MM.1S (cell line): ENCODE measurements around the gene UTS2B.

Experiments
- DNase-seq: peaks from one replicate; pipeline ENCODE4 v3.0.0-alpha.2; 2015
- H2AFZ ChIP-seq: fragments of 300-600 bp; sonication (generic); 2 replicates; pipeline ENCODE4 v1.6.0; 2016; ENCODE audit warnings: antibody characterized with exemption, low read length
- H3F3A ChIP-seq: fragments of 300-600 bp; sonication (generic); 2 replicates; pipeline ENCODE4 v1.6.1; 2016; ENCODE audit warnings: mild to moderate bottlenecking, antibody characterized with exemption, low read length, moderate library complexity, mixed read lengths; ENCODE audit not compliant: insufficient read depth
- H3K27ac ChIP-seq: fragments of 300-600 bp; sonication (generic); 2 replicates; pipeline ENCODE4 v1.5.1; 2016; ENCODE audit warnings: mild to moderate bottlenecking, low read length
- H3K27me3 ChIP-seq: fragments of 300-600 bp; sonication (generic); replicated peaks from 2 replicates; pipeline ENCODE4 v1.6.0; 2016; ENCODE audit warnings: low read length; ENCODE audit not compliant: insufficient read depth
- H3K36me3 ChIP-seq: fragments of 300-600 bp; sonication (generic); replicated peaks from 2 replicates; pipeline ENCODE4 v1.6.1; 2016; ENCODE audit warnings: mild to moderate bottlenecking, low read length, mixed read lengths; ENCODE audit not compliant: insufficient read depth
- H3K4me1 ChIP-seq: fragments of 300-600 bp; sonication (generic); 2 replicates; pipeline ENCODE4 v1.6.1; 2016; ENCODE audit warnings: low read length, mixed read lengths
- H3K4me2 ChIP-seq: fragments of 300-600 bp; sonication (generic); 2 replicates; pipeline ENCODE4 v1.6.0; 2016; ENCODE audit warnings: low read depth, low read length
- H3K4me3 ChIP-seq: fragments of 300-600 bp; sonication (generic); 2 replicates; pipeline ENCODE4 v1.5.1; 2016; ENCODE audit warnings: low read length, mixed read lengths
- H3K79me2 ChIP-seq: fragments of 300-600 bp; sonication (generic); 2 replicates; pipeline ENCODE4 v1.6.1; 2016; ENCODE audit warnings: mixed run types, low read length, mixed read lengths
- H3K9ac ChIP-seq: fragments of 300-600 bp; sonication (generic); 2 replicates; pipeline ENCODE4 v1.6.1; 2016; ENCODE audit warnings: low read length, mixed read lengths
- H3K9me2 ChIP-seq: fragments of 300-600 bp; sonication (generic); replicated peaks from 2 replicates; pipeline ENCODE4 v1.6.1; 2016; ENCODE audit warnings: mild to moderate bottlenecking, low read length, mixed read lengths; ENCODE audit not compliant: insufficient read depth
- H3K9me3 ChIP-seq: fragments of 300-600 bp; sonication (generic); replicated peaks from 2 replicates; pipeline ENCODE4 v1.6.1; 2016; ENCODE audit warnings: mild to moderate bottlenecking, low read length, mixed read lengths; ENCODE audit not compliant: insufficient read depth
- H4K20me1 ChIP-seq: fragments of 300-600 bp; sonication (generic); 2 replicates; pipeline ENCODE4 v1.6.1; 2016; ENCODE audit warnings: mild to moderate bottlenecking, low read length, moderate library complexity, mixed read lengths; ENCODE audit not compliant: insufficient read depth
- EZH2 ChIP-seq: fragments of 300-600 bp; sonication (generic); optimal IDR thresholded peaks from 2 replicates; pipeline ENCODE3; 2017; ENCODE audit warnings: low read depth, mild to moderate bottlenecking, antibody characterized with exemption, low read length, mixed read lengths
- EZH2phosphoT487 ChIP-seq: fragments of 300-600 bp; sonication (generic); IDR thresholded peaks from 2 replicates; pipeline ENCODE4 v1.6.1; 2018; ENCODE audit warnings: antibody characterized with exemption, low read length
- TF ChIP-seq, protein P1 (sequence below): fragments of 300-600 bp; sonication (generic); IDR thresholded peaks from 2 replicates; pipeline ENCODE4 v1.5.1; 2016; ENCODE audit warnings: antibody characterized with exemption, low read length, mixed read lengths

Gene UTS2B

DNA sequence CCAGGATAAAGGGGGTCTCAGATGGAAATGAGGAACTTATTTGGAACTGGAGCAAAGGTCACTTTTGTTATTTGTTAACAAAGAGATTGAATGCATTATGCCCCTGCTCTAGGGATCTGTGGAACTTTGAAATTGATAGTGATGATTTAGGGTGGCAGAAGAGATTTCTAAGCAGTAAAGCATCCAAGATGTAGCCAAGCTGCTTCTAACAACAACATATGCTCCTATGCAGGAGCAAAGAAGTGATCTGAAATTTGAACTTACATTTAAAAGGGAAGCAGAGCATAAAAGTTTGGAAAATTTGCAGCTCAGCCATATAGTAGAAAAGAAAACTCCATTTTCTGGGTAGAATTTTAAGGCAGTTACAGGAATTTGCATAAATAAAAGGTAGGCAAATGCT lies 31.5 kb downstream of the UTS2B start:
- Histone ChIP-seq H3K36me3 (no peaks in the 10 kb centered on the region), H3K9ac (no peak overlapping the region), H3K4me3 (no peak overlapping the region), H3K27me3 (no peaks in the 10 kb centered on the region), H2AFZ (no peak overlapping the region), H3K9me3 (no peaks in the 10 kb centered on the region), H3K27ac (no peak overlapping the region), H3K9me2 (no peaks in the 10 kb centered on the region), H3K4me2 (no peak overlapping the region), H4K20me1 (no peaks in the 10 kb centered on the region), H3F3A (peaks cover 29% of the 10 kb centered on the region), H3K4me1 (peaks cover 44% of the 10 kb centered on the region), H3K79me2 (no peaks in the 10 kb centered on the region)
- no peak for DNase-seq
- TF ChIP-seq EZH2: no peak
- no peak for TF ChIP-seq EZH2phosphoT487
- TF ChIP-seq, protein P1, sequence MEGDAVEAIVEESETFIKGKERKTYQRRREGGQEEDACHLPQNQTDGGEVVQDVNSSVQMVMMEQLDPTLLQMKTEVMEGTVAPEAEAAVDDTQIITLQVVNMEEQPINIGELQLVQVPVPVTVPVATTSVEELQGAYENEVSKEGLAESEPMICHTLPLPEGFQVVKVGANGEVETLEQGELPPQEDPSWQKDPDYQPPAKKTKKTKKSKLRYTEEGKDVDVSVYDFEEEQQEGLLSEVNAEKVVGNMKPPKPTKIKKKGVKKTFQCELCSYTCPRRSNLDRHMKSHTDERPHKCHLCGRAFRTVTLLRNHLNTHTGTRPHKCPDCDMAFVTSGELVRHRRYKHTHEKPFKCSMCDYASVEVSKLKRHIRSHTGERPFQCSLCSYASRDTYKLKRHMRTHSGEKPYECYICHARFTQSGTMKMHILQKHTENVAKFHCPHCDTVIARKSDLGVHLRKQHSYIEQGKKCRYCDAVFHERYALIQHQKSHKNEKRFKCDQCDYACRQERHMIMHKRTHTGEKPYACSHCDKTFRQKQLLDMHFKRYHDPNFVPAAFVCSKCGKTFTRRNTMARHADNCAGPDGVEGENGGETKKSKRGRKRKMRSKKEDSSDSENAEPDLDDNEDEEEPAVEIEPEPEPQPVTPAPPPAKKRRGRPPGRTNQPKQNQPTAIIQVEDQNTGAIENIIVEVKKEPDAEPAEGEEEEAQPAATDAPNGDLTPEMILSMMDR: no peak

GRCh38 chr3:191296041-191296541 lies 34.2 kb downstream of the UTS2B start:
- Histone ChIP-seq H3K9me3 (no peaks in the 10 kb centered on the region), H3K4me2 (peak overlapping the region; percentile 34), H4K20me1 (no peaks in the 10 kb centered on the region), H3K27ac (peak overlapping the region; percentile 53; the same call in 1 of the 2 replicates), H3K9me2 (no peaks in the 10 kb centered on the region), H2AFZ (peak overlapping the region; percentile 21; the same call in 1 of the 2 replicates), H3K79me2 (no peaks in the 10 kb centered on the region), H3K36me3 (no peaks in the 10 kb centered on the region), H3K4me1 (peaks cover 35% of the 10 kb centered on the region), H3K9ac (no peak overlapping the region), H3F3A (peaks cover 36% of the 10 kb centered on the region), H3K4me3 (no peak overlapping the region), H3K27me3 (no peaks in the 10 kb centered on the region)
- TF ChIP-seq EZH2phosphoT487: no peak
- TF ChIP-seq EZH2: no peak
- TF ChIP-seq, protein P1: no peak
- DNase-seq: peak; percentile 85

DNA sequence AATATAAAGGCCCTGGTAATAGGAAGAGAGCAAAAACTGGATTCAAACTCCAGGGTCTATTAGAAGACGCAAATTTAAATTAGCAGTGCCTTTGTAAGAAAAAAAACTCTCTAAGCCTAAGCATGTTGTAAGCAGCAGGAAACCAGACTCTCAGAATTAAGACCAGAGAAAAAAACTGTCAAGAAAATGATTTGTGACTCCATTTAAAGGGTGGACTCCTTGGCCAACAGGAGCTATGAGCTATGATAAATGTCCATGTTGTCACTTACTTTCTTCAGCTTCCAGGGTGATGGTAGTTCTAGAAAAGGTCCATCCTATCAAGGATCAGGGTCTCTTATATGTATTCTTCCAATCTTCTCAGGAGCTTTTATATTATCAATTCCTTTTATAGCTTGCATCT lies 36.0 kb downstream of the UTS2B start:
- Histone ChIP-seq H3K4me2 (no peak overlapping the region), H3K9me3 (no peaks in the 10 kb centered on the region), H3K79me2 (no peaks in the 10 kb centered on the region), H3K36me3 (no peaks in the 10 kb centered on the region), H3K27me3 (no peaks in the 10 kb centered on the region), H3K4me3 (no peak overlapping the region), H2AFZ (no peak overlapping the region), H3K9me2 (no peaks in the 10 kb centered on the region), H3K4me1 (peaks cover 30% of the 10 kb centered on the region), H3F3A (peaks cover 38% of the 10 kb centered on the region), H4K20me1 (no peaks in the 10 kb centered on the region), H3K27ac (no peak overlapping the region), H3K9ac (no peak overlapping the region)
- DNase-seq: no peak
- TF ChIP-seq EZH2 (no peak), EZH2phosphoT487 (no peak)
- TF ChIP-seq, protein P1: no peak
